ENCODE data around the gene PLCB4.
"Not testable (repeated sequence)": the region's sequence is repeated elsewhere in the genome, so short reads cannot be mapped to it uniquely, and the experiment has no call there.

PLCB4 gene

DNA sequence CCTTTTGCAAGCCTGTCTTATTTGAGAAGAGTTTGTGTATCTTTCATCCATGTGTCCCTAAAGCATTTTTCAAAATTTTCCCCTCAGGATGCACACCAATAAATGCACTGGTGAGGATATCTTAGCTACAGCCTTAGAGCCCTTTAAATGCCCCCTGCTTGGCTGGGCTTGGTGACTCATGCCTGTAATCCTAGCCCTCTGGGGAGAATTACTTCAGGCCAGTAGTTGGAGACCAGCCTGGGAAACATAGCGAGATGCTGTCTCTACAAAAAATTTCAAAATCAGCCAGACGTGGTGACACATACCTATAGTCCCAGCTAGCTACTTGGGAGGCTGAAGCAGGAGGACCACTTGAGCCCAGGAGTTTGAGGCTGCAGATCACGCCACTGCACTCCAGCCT is 33.8 kb upstream of the PLCB4 start:
- H3K36me3 ChIP-seq (ENCODE audit: control insufficient read depth, insufficient read depth, low read length), result no peaks in the 10 kb centered on the region
- no peaks in the 10 kb centered on the region for H3K27me3 ChIP-seq (ENCODE audit: control insufficient read depth, insufficient read depth, low read length)
- H3K4me3 ChIP-seq (ENCODE audit: low read length), result no peak overlapping the region
- no peak overlapping the region for H3K9ac ChIP-seq (ENCODE audit: low read length)
- no peaks in the 10 kb centered on the region for H3K9me3 ChIP-seq (ENCODE audit: control insufficient read depth, low read length)
- H3K4me1 ChIP-seq (ENCODE audit: control insufficient read depth, insufficient read depth, low read length), result no peaks in the 10 kb centered on the region

- Histone ChIP-seq H3K4me1 (ENCODE audit: control insufficient read depth, insufficient read depth, low read length) (no peaks in the 10 kb centered on the region), H3K4me3 (ENCODE audit: low read length) (no peak overlapping the region), H3K27me3 (ENCODE audit: control insufficient read depth, insufficient read depth, low read length) (no peaks in the 10 kb centered on the region), H3K9me3 (ENCODE audit: control insufficient read depth, low read length) (no peaks in the 10 kb centered on the region), H3K9ac (ENCODE audit: low read length) (no peak overlapping the region), H3K36me3 (ENCODE audit: control insufficient read depth, insufficient read depth, low read length) (no peaks in the 10 kb centered on the region)
Measured at GRCh38 chr20:9036593-9036992, 32.3 kb upstream of the PLCB4 start.

- no peak overlapping the region for H3K9ac ChIP-seq (ENCODE audit: low read length)
- H3K9me3 ChIP-seq (ENCODE audit: control insufficient read depth, low read length), result no peaks in the 10 kb centered on the region
- no peak overlapping the region for H3K4me3 ChIP-seq (ENCODE audit: low read length)
- no peaks in the 10 kb centered on the region for H3K4me1 ChIP-seq (ENCODE audit: control insufficient read depth, insufficient read depth, low read length)
- H3K36me3 ChIP-seq (ENCODE audit: control insufficient read depth, insufficient read depth, low read length), result no peaks in the 10 kb centered on the region
- H3K27me3 ChIP-seq (ENCODE audit: control insufficient read depth, insufficient read depth, low read length), result no peaks in the 10 kb centered on the region
Measured at GRCh38 chr20:9038791-9039535, 29.9 kb upstream of the PLCB4 start.

- no peak overlapping the region for H3K4me3 ChIP-seq (ENCODE audit: low read length)
- H3K9me3 ChIP-seq (ENCODE audit: control insufficient read depth, low read length), result no peaks in the 10 kb centered on the region
- no peaks in the 10 kb centered on the region for H3K4me1 ChIP-seq (ENCODE audit: control insufficient read depth, insufficient read depth, low read length)
- H3K9ac ChIP-seq (ENCODE audit: low read length), result no peak overlapping the region
- no peaks in the 10 kb centered on the region for H3K27me3 ChIP-seq (ENCODE audit: control insufficient read depth, insufficient read depth, low read length)
- no peaks in the 10 kb centered on the region for H3K36me3 ChIP-seq (ENCODE audit: control insufficient read depth, insufficient read depth, low read length)
Measured at GRCh38 chr20:9040863-9041524, 27.9 kb upstream of the PLCB4 start.

DNA sequence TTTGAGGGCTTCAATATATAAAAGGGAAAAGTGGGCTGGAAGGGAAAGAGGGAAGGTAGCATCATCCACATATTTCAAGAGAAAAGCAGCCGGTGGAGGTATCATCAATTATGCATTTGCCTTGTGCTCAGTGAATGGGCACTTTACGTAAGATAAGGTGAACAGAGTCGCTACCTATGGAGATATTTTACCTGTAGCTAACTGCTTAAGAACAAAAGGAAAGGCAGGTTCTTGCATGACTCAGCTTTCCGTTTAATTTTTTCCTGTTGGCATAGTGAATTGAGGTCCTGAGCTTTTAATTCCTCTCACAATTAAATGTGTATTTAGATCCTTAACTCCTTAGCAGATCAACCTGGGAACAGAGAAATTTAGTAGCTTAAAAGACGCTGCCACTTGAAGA is 25.5 kb upstream of the PLCB4 start:
- Histone ChIP-seq H3K9ac (ENCODE audit: low read length) (no peak overlapping the region), H3K27me3 (ENCODE audit: control insufficient read depth, insufficient read depth, low read length) (no peaks in the 10 kb centered on the region), H3K9me3 (ENCODE audit: control insufficient read depth, low read length) (no peaks in the 10 kb centered on the region), H3K4me1 (ENCODE audit: control insufficient read depth, insufficient read depth, low read length) (no peaks in the 10 kb centered on the region), H3K36me3 (ENCODE audit: control insufficient read depth, insufficient read depth, low read length) (no peaks in the 10 kb centered on the region), H3K4me3 (ENCODE audit: low read length) (no peak overlapping the region)

- not testable (repeated sequence) for H3K9me3 ChIP-seq (ENCODE audit: control insufficient read depth, low read length); H3K9ac ChIP-seq (ENCODE audit: low read length); H3K27me3 ChIP-seq (ENCODE audit: control insufficient read depth, insufficient read depth, low read length); H3K36me3 ChIP-seq (ENCODE audit: control insufficient read depth, insufficient read depth, low read length); H3K4me3 ChIP-seq (ENCODE audit: low read length); H3K4me1 ChIP-seq (ENCODE audit: control insufficient read depth, insufficient read depth, low read length)
Measured at GRCh38 chr20:9047928-9048327, 21.0 kb upstream of the PLCB4 start.

GRCh38 chr20:9051508-9051907 is 17.4 kb upstream of the PLCB4 start:
- Histone ChIP-seq H3K9me3 (ENCODE audit: control insufficient read depth, low read length) (no peaks in the 10 kb centered on the region), H3K4me1 (ENCODE audit: control insufficient read depth, insufficient read depth, low read length) (no peaks in the 10 kb centered on the region), H3K27me3 (ENCODE audit: control insufficient read depth, insufficient read depth, low read length) (no peaks in the 10 kb centered on the region), H3K4me3 (ENCODE audit: low read length) (no peak overlapping the region), H3K36me3 (ENCODE audit: control insufficient read depth, insufficient read depth, low read length) (no peaks in the 10 kb centered on the region), H3K9ac (ENCODE audit: low read length) (no peak overlapping the region)

GRCh38 chr20:9052136-9052535 is 16.8 kb upstream of the PLCB4 start:
- no peaks in the 10 kb centered on the region for H3K9me3 ChIP-seq (ENCODE audit: control insufficient read depth, low read length)
- H3K36me3 ChIP-seq (ENCODE audit: control insufficient read depth, insufficient read depth, low read length), result no peaks in the 10 kb centered on the region
- no peak overlapping the region for H3K9ac ChIP-seq (ENCODE audit: low read length)
- no peaks in the 10 kb centered on the region for H3K27me3 ChIP-seq (ENCODE audit: control insufficient read depth, insufficient read depth, low read length)
- H3K4me3 ChIP-seq (ENCODE audit: low read length), result no peak overlapping the region
- H3K4me1 ChIP-seq (ENCODE audit: control insufficient read depth, insufficient read depth, low read length), result no peaks in the 10 kb centered on the region

DNA sequence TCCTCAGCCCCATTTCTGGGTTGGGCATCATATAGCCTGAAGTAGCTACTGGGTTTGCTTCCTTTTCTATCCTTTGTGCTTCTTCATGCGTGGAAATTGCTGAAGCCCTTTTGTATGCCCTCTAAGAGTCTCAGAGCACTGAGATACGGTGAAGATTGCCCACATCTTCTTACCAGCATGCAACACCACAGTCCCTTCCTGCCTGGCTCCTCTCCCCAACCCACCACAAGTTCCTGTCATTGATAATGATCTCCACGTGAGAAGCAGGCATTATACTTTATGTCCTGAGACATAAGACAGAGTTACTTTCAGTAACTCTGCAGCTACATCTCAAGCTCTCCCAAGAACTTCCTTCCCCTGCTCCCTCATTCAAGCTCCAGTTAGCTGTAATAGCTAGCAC is 15.8 kb upstream of the PLCB4 start:
- H3K9me3 ChIP-seq (ENCODE audit: control insufficient read depth, low read length), result no peaks in the 10 kb centered on the region
- H3K27me3 ChIP-seq (ENCODE audit: control insufficient read depth, insufficient read depth, low read length), result no peaks in the 10 kb centered on the region
- no peak overlapping the region for H3K4me3 ChIP-seq (ENCODE audit: low read length)
- H3K9ac ChIP-seq (ENCODE audit: low read length), result no peak overlapping the region
- H3K36me3 ChIP-seq (ENCODE audit: control insufficient read depth, insufficient read depth, low read length), result no peaks in the 10 kb centered on the region
- H3K4me1 ChIP-seq (ENCODE audit: control insufficient read depth, insufficient read depth, low read length), result no peaks in the 10 kb centered on the region

DNA sequence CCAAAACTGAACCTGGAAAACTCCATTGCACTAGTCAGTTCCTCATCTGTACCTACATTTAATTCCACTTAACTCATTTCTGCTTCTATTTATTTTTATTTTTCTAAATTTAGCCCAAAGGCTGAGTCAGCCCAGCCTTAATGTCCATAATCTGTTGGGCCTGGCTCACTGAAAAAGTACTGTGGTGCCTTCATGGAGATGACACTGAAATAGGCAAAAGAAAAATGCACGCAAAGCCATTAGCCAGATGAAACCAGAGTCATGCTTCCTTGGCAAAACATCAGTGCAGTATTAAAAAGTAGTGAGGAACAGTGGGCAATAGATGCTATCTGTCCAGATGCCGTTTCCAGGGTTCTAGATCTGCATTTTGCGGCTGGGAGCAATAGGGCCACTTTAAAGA is 14.7 kb upstream of the PLCB4 start:
- no peaks in the 10 kb centered on the region for H3K36me3 ChIP-seq (ENCODE audit: control insufficient read depth, insufficient read depth, low read length)
- H3K4me1 ChIP-seq (ENCODE audit: control insufficient read depth, insufficient read depth, low read length), result no peaks in the 10 kb centered on the region
- H3K9me3 ChIP-seq (ENCODE audit: control insufficient read depth, low read length), result no peaks in the 10 kb centered on the region
- H3K27me3 ChIP-seq (ENCODE audit: control insufficient read depth, insufficient read depth, low read length), result no peaks in the 10 kb centered on the region
- H3K4me3 ChIP-seq (ENCODE audit: low read length), result no peak overlapping the region
- H3K9ac ChIP-seq (ENCODE audit: low read length), result no peak overlapping the region

DNA sequence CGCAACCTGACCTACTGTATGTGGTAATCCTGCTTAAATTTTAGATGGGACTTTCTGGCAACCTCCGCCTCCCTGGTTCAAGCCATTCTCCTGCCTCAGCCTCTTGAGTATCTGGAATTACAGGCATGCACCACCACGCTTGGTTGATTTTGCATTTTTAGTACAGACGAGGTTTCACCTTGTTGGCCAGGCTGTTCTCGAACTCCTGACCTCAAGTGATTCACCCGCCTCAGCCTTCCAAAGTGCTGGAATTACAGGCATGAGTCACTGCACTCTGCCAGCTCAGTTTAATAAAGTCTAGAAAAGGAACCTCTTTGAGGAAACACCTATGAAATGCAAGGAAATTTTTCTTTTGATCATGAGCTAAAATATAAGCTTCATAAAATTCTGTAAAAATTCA is 9.0 kb upstream of the PLCB4 start:
- H3K4me3 ChIP-seq (ENCODE audit: low read length), result no peak overlapping the region
- H3K36me3 ChIP-seq (ENCODE audit: control insufficient read depth, insufficient read depth, low read length), result no peaks in the 10 kb centered on the region
- H3K27me3 ChIP-seq (ENCODE audit: control insufficient read depth, insufficient read depth, low read length), result no peaks in the 10 kb centered on the region
- no peaks in the 10 kb centered on the region for H3K4me1 ChIP-seq (ENCODE audit: control insufficient read depth, insufficient read depth, low read length)
- no peak overlapping the region for H3K9ac ChIP-seq (ENCODE audit: low read length)
- no peaks in the 10 kb centered on the region for H3K9me3 ChIP-seq (ENCODE audit: control insufficient read depth, low read length)

GRCh38 chr20:9061434-9061833 is 7.5 kb upstream of the PLCB4 start:
- H3K9me3 ChIP-seq (ENCODE audit: control insufficient read depth, low read length), result no peaks in the 10 kb centered on the region
- no peaks in the 10 kb centered on the region for H3K4me1 ChIP-seq (ENCODE audit: control insufficient read depth, insufficient read depth, low read length)
- H3K27me3 ChIP-seq (ENCODE audit: control insufficient read depth, insufficient read depth, low read length), result no peaks in the 10 kb centered on the region
- no peaks in the 10 kb centered on the region for H3K36me3 ChIP-seq (ENCODE audit: control insufficient read depth, insufficient read depth, low read length)
- no peak overlapping the region for H3K9ac ChIP-seq (ENCODE audit: low read length)
- H3K4me3 ChIP-seq (ENCODE audit: low read length), result no peak overlapping the region
